ENCODE measurements around the gene RHBDL1. TPM values are rescaled to one million over a fixed set of nuclear protein-coding genes. Genes with fewer than 3 reads are reported as not detected.

The RHBDL1 gene
- total and polyA plus RNA-seq, 10 of the 15 experiments (the other 5 are each of a cell fraction or from before 2014, with no cell fraction given) = 0.04 to 1.3 (median 0.65) TPM; not detected in 5

DNA sequence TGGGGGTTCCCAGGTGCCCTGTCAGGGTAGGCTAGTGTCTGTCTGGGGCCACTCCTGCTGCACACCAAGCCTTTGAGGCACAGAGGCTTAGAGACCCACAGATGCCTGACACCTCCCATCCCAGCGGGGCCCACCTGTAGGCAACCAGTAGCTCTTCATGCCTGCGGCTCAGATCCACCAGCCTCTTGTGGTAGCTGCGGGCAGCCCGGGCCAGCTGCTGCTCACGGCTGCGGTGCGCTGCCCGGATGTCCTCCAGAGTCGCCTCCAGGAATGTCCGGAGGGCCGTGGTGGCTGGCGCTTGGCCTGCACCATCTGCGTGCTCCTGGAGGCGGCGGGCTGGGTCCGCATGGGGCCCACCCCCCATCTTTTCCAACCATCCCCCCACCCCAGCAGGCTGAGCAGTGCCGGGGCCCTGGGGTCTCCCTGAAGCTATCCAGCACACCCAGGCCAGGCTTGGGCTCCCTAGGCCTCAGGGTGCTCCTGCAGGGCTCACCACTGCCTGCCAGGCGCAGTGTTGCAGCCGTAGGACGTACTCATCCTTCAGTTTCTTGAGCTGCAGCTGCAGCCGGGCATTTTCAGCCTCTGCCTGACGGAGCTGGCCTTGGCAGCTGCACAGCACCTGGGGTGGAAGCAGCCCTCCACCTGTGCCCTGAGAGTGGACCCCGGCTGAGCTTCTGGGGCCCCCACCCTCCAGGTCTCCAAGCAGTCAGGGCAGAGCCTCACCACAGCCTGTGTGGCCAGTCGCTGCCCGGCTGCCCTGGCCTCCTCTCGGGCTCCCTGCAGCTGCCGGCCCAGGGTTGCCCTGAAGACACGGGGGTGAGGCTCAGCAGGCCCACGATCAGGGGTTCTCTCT lies 48.9 kb downstream of the RHBDL1 start:
- Histone ChIP-seq H2AFZ (ENCODE audit: control insufficient read depth, low read depth, low read length) (no peak overlapping the region), H3K27me3 (replicated peaks in 1 of 2; ENCODE audit: control insufficient read depth in 2 of 2, insufficient read depth in 2 of 2, low read length in 1 of 2) (no peaks in the 10 kb centered on the region), H3K27ac (ENCODE audit: control insufficient read depth, insufficient read depth) (no peak overlapping the region), H3K4me2 (ENCODE audit: control insufficient read depth, insufficient read depth) (no peak overlapping the region), H3K4me3 (no peak overlapping the region), H4K20me1 (ENCODE audit: control insufficient read depth, insufficient read depth) (no peaks in the 10 kb centered on the region), H3K9ac (ENCODE audit: control insufficient read depth, insufficient read depth, low read length) (no peak overlapping the region), H3K36me3 (ENCODE audit: control insufficient read depth in 2 of 2, insufficient read depth in 2 of 2, low read length in 1 of 2) (no peaks in the 10 kb centered on the region; a peak in 1 of 4 replicates), H3K9me3 (replicated peaks; ENCODE audit: control insufficient read depth, insufficient read depth, low read length) (no peaks in the 10 kb centered on the region), H3K4me1 (ENCODE audit: control insufficient read depth, insufficient read depth, low read length) (peaks cover 18% of the 10 kb centered on the region), H3K79me2 (ENCODE audit: control insufficient read depth, insufficient read depth, low read length) (no peaks in the 10 kb centered on the region; the same call in none of the 2 replicates)
- DNase-seq (ENCODE audit: low read depth, low spot score) (no peak), ATAC-seq (no peak), FAIRE-seq (no peak)
- intact Hi-C loops (cut with micrococcal nuclease; ENCODE audit: unreplicated experiment) (no loop called here), in situ Hi-C loops (cut with MboI) (no loop called here)
- no peak for TF ChIP-seq SIX5 (IDR thresholded peaks at IDR 0.05; ENCODE audit: low read depth, low read length, severe bottlenecking)
- RAD21 ChIA-PET (ENCODE audit: unreplicated experiment) = interaction anchor here (0.5 to 2.3 kb wide), 2 partner anchors 11 to 12 kb away, joined by 3 to 6 read pairs; no protein-coding TSS in a partner anchor
- 50% methylated on average over 24 of the region's 29 CpGs for WGBS (ENCODE audit: insufficient coverage, insufficient replicate concordance, low lambda C conversion rate, missing lambda C conversion rate)
- POLR2A ChIA-PET = interaction anchor here (0.5 to 6.3 kb wide), 2 partner anchors 14 to 157 kb away, joined by 3 to 60 read pairs; partner anchors contain the start of gene CIAO3
- SMC1A ChIA-PET (ENCODE audit: uncharacterized antibody, unreplicated experiment) = interaction anchor here (1.7 kb wide), 1 partner anchor 10 kb away, joined by 3 read pairs; the partner anchor contains the start of gene METRN
- BruUV-seq (replicated peaks) = no TSS peak
- CTCF ChIA-PET = interaction anchor here (1.0 to 1.7 kb wide), 3 partner anchors 12 to 62 kb away, joined by 3 to 5 read pairs (median 3); no protein-coding TSS in a partner anchor

- Histone ChIP-seq H2AFZ (ENCODE audit: control insufficient read depth, low read depth, low read length) (no peak overlapping the region), H4K20me1 (ENCODE audit: control insufficient read depth, insufficient read depth) (no peaks in the 10 kb centered on the region), H3K9me3 (replicated peaks; ENCODE audit: control insufficient read depth, insufficient read depth, low read length) (no peaks in the 10 kb centered on the region), H3K27ac (ENCODE audit: control insufficient read depth, insufficient read depth) (no peak overlapping the region), H3K4me2 (ENCODE audit: control insufficient read depth, insufficient read depth) (no peak overlapping the region), H3K79me2 (ENCODE audit: control insufficient read depth, insufficient read depth, low read length) (no peaks in the 10 kb centered on the region; the same call in none of the 2 replicates), H3K36me3 (ENCODE audit: control insufficient read depth in 2 of 2, insufficient read depth in 2 of 2, low read length in 1 of 2) (no peaks in the 10 kb centered on the region; a peak in 1 of 4 replicates), H3K4me1 (ENCODE audit: control insufficient read depth, insufficient read depth, low read length) (peaks cover 14% of the 10 kb centered on the region), H3K27me3 (replicated peaks in 1 of 2; ENCODE audit: control insufficient read depth in 2 of 2, insufficient read depth in 2 of 2, low read length in 1 of 2) (no peaks in the 10 kb centered on the region), H3K9ac (ENCODE audit: control insufficient read depth, insufficient read depth, low read length) (no peak overlapping the region), H3K4me3 (no peak overlapping the region)
- FAIRE-seq (no peak), DNase-seq (ENCODE audit: low read depth, low spot score) (no peak), ATAC-seq (no peak)
- POLR2A ChIA-PET = interaction anchor here (6.3 kb wide), 1 partner anchor 13 kb away, joined by 60 read pairs; the partner anchor contains the start of gene CIAO3
- intact Hi-C loops (cut with micrococcal nuclease; ENCODE audit: unreplicated experiment) = no loop called here
- SMC1A ChIA-PET (ENCODE audit: uncharacterized antibody, unreplicated experiment) = interaction anchor here (1.7 kb wide), 2 partner anchors 10 to 13 kb away, joined by 3 to 5 read pairs; partner anchors contain the start of gene METRN
- TF ChIP-seq ATF2 (IDR thresholded peaks at IDR 0.05; ENCODE audit: low read length) = no peak
- 73% methylated on average over 7 of the region's 7 CpGs for WGBS (ENCODE audit: insufficient coverage, insufficient replicate concordance, low lambda C conversion rate, missing lambda C conversion rate)
- no TSS peak for BruUV-seq (replicated peaks)
- RAD21 ChIA-PET (ENCODE audit: unreplicated experiment) = interaction anchor here (0.5 to 2.3 kb wide), 2 partner anchors 12 to 13 kb away, joined by 3 to 6 read pairs; no protein-coding TSS in a partner anchor
- in situ Hi-C loops (cut with MboI) = no loop called here
- CTCF ChIA-PET = interaction anchor here (1.0 to 1.7 kb wide), 2 partner anchors 13 to 15 kb away, joined by 3 to 5 read pairs; no protein-coding TSS in a partner anchor
Observed at GRCh38 chr16:725041-725376, 49.5 kb downstream of the RHBDL1 start.
